ENCODE data around the gene RASSF4. TPM values are rescaled to one million over a fixed set of nuclear protein-coding genes. Genes with fewer than 3 reads are reported as not detected.

RASSF4 gene
- total RNA-seq, 1 experiment from 2014 or later = not detected

- Mint-ChIP-seq H3K4me3 (ENCODE audit: unreplicated experiment) (no peak overlapping the region), H3K9me3 (ENCODE audit: unreplicated experiment) (peaks cover 6% of the 10 kb centered on the region), H3K27me3 (ENCODE audit: insufficient read depth, unreplicated experiment) (peaks cover 18% of the 10 kb centered on the region), H3K4me1 (ENCODE audit: insufficient read depth, unreplicated experiment) (peaks cover 6% of the 10 kb centered on the region), H3K27ac (ENCODE audit: low read depth, unreplicated experiment) (no peak overlapping the region), H3K36me3 (ENCODE audit: insufficient read depth, unreplicated experiment) (no peaks in the 10 kb centered on the region)
- ChIA-PET CTCF (interaction anchor here (0.6 to 3.9 kb wide), 27 partner anchors 9 to 1262 kb away, joined by 3 to 28 read pairs (median 5); partner anchors contain the start of genes DEPP1 and ZNF22), POLR2A (interaction anchor here (0.6 kb wide), 1 partner anchor 29 kb away, joined by 3 read pairs; no protein-coding TSS in a partner anchor)
- intact Hi-C loops (cut with micrococcal nuclease) = loop anchor here (1.0 to 10.0 kb wide), 3 partner anchors 43 to 303 kb away; partner anchors contain the start of gene ZNF22
- TF ChIP-seq CTCF (IDR thresholded peaks at IDR 0.05; ENCODE audit: unreplicated experiment) = no peak
- BruUV-seq (replicated peaks) = no TSS peak
- no peak for DNase-seq (ENCODE audit: unreplicated experiment)
Observed at GRCh38 chr10:44931621-44932516, 27.7 kb upstream of the RASSF4 start.

- Mint-ChIP-seq H3K9me3 (ENCODE audit: unreplicated experiment) (peaks cover 6% of the 10 kb centered on the region), H3K4me1 (ENCODE audit: insufficient read depth, unreplicated experiment) (peaks cover 6% of the 10 kb centered on the region), H3K4me3 (ENCODE audit: unreplicated experiment) (no peak overlapping the region), H3K27ac (ENCODE audit: low read depth, unreplicated experiment) (no peak overlapping the region), H3K36me3 (ENCODE audit: insufficient read depth, unreplicated experiment) (no peaks in the 10 kb centered on the region), H3K27me3 (ENCODE audit: insufficient read depth, unreplicated experiment) (peaks cover 18% of the 10 kb centered on the region)
- POLR2A ChIA-PET = interaction anchor here (0.6 kb wide), 1 partner anchor 23 kb away, joined by 5 read pairs; no protein-coding TSS in a partner anchor
- intact Hi-C loops (cut with micrococcal nuclease) = loop anchor here (1.0 to 10.0 kb wide), 3 partner anchors 43 to 302 kb away; partner anchors contain the start of gene ZNF22
- TF ChIP-seq CTCF (IDR thresholded peaks at IDR 0.05; ENCODE audit: unreplicated experiment) = peak; percentile 96
- DNase-seq (ENCODE audit: unreplicated experiment) = peak; percentile 75
- no TSS peak for BruUV-seq (replicated peaks)
- CTCF ChIA-PET = interaction anchor here (0.5 to 3.9 kb wide), 38 partner anchors 8 to 1289 kb away, joined by 3 to 28 read pairs (median 4); partner anchors contain the start of genes DEPP1 and ZNF22
Observed at GRCh38 chr10:44932517-44933450, 26.8 kb upstream of the RASSF4 start.

GRCh38 chr10:44933451-44934321 is 25.9 kb upstream of the RASSF4 start:
- no TSS peak for BruUV-seq (replicated peaks)

More at GRCh38 chr10:44933451-44934321, 25.9 kb upstream of the RASSF4 start:
- Mint-ChIP-seq H3K9me3 (ENCODE audit: unreplicated experiment) (peaks cover 2% of the 10 kb centered on the region), H3K27ac (ENCODE audit: low read depth, unreplicated experiment) (no peak overlapping the region), H3K4me1 (ENCODE audit: insufficient read depth, unreplicated experiment) (peaks cover 6% of the 10 kb centered on the region), H3K36me3 (ENCODE audit: insufficient read depth, unreplicated experiment) (no peaks in the 10 kb centered on the region), H3K4me3 (ENCODE audit: unreplicated experiment) (no peak overlapping the region), H3K27me3 (ENCODE audit: insufficient read depth, unreplicated experiment) (peaks cover 15% of the 10 kb centered on the region)
- intact Hi-C loops (cut with micrococcal nuclease) = loop anchor here (2.0 to 10.0 kb wide), 2 partner anchors 67 to 301 kb away; partner anchors contain the start of gene ZNF22
- no peak for TF ChIP-seq CTCF (IDR thresholded peaks at IDR 0.05; ENCODE audit: unreplicated experiment)
- no peak for DNase-seq (ENCODE audit: unreplicated experiment)
- CTCF ChIA-PET = interaction anchor here (0.5 to 3.9 kb wide), 32 partner anchors 7 to 1290 kb away, joined by 3 to 28 read pairs (median 4); partner anchors contain the start of genes DEPP1 and ZNF22
- POLR2A ChIA-PET = interaction anchor here (0.6 kb wide), 1 partner anchor 23 kb away, joined by 5 read pairs; no protein-coding TSS in a partner anchor
